ENCODE results near the gene PTPRJ. TPM values are rescaled to one million over a fixed set of nuclear protein-coding genes. Genes with fewer than 3 reads are reported as not detected.

The PTPRJ gene
- total RNA-seq, 1 donor from 2014 or later: 5.9 TPM

- Histone ChIP-seq H3K27me3 (no peaks in the 10 kb centered on the region), H3K27ac (no peak overlapping the region), H3K9me3 (no peaks in the 10 kb centered on the region), H3K36me3 (no peaks in the 10 kb centered on the region), H3K4me1 (peaks cover 2 to 3% of the 10 kb centered on the region in 2 donors), H3K4me3 (no peak overlapping the region)
- intact Hi-C loops (cut with DNase I): no loop called here
- no peak for TF ChIP-seq CTCF (IDR thresholded peaks at IDR 0.05)
- no peak for DNase-seq (ENCODE audit: low spot score in 2 of 2)
These were observed 51.2 kb downstream of the PTPRJ start for GRCh38 chr11:48031602-48032001.

DNA sequence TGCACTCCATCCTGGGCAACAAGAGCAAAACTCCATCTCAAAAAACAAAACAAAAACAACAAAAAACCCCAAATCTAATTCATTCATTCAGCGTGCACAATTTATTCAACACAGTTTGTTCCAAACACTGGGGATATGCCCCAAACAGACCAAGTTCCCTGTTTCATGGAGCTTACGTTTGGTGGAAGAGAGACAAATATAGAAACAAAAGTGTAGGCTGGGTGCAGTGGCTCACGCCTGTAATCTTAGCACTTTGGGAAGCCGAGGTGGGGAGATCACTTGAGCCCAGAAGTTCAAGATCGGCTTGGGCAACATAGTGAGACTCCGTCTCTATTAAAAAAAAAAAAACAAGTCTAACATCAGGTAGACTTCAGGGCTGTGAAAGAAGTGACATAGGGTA lies 52.4 kb downstream of the PTPRJ start:
- no peak for DNase-seq (ENCODE audit: low spot score in 2 of 2)
- peaks cover 2 to 3% of the 10 kb centered on the region in 2 donors for H3K4me1 ChIP-seq
- no peak overlapping the region for H3K27ac ChIP-seq
- intact Hi-C loops (cut with DNase I): no loop called here
- H3K36me3 ChIP-seq: no peaks in the 10 kb centered on the region
- no peaks in the 10 kb centered on the region for H3K9me3 ChIP-seq
- H3K4me3 ChIP-seq: no peak overlapping the region
- no peaks in the 10 kb centered on the region for H3K27me3 ChIP-seq
- no peak for TF ChIP-seq CTCF (IDR thresholded peaks at IDR 0.05)

DNA sequence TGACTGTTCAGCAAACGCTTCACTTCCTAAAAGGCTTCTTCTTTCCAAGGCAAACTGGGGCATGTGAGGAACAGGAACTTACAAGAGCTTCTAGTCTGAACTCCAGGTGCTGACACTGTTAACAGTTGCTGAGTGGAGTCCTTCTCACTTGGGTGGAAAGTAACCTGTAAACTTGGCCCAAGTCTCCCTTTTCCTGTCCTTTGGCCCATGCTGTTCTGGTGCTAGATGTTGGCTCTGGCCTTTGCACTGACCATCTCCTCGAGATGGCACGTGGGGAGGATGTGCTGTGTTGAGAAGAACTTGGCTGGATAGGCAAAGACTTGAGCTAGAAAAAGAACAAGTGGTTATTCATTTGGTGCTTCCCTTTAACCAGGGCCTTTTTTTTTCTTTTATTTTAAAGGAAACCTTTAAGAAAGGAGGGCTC lies 53.6 kb downstream of the PTPRJ start:
- no peak for TF ChIP-seq CTCF (IDR thresholded peaks at IDR 0.05)
- no peak for DNase-seq (ENCODE audit: low spot score in 2 of 2)
- Histone ChIP-seq H3K4me3 (no peak overlapping the region), H3K9me3 (no peaks in the 10 kb centered on the region), H3K27ac (no peak overlapping the region), H3K36me3 (no peaks in the 10 kb centered on the region), H3K27me3 (no peaks in the 10 kb centered on the region), H3K4me1 (peaks cover 2 to 3% of the 10 kb centered on the region in 2 donors)
- intact Hi-C loops (cut with DNase I): no loop called here

GRCh38 chr11:48034926-48035871 lies 54.8 kb downstream of the PTPRJ start:
- no peak for TF ChIP-seq CTCF (IDR thresholded peaks at IDR 0.05)
- H3K4me3 ChIP-seq: no peak overlapping the region
- DNase-seq (ENCODE audit: low spot score in 2 of 2): peak; percentile 60 to 81
- no peaks in the 10 kb centered on the region for H3K36me3 ChIP-seq
- H3K27ac ChIP-seq: peak overlapping the region in 1 of 2 donors; percentile 48
- no peaks in the 10 kb centered on the region for H3K27me3 ChIP-seq
- intact Hi-C loops (cut with DNase I): no loop called here
- H3K9me3 ChIP-seq: no peaks in the 10 kb centered on the region
- peaks cover 2 to 3% of the 10 kb centered on the region in 2 donors for H3K4me1 ChIP-seq

DNA sequence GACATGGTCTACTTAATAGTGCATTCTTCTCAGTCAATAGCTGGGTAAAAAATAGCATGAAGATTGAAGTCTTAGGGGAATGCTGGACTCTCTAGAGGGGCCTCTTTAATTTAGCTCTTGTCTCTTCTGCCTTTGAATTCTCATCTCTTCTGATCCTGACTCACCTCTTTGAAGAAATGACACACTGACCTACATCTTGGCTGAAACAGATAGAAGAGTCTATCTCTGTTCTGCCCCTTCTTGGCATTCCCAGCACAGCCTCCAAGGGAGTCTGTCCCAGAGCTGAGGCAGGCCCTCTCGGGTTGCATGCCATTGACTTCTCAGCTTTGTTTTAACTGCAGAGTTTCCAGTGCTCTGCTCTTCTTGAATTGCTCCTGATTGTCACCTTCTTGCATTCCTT lies 55.7 kb downstream of the PTPRJ start:
- no peak overlapping the region for H3K27ac ChIP-seq
- H3K27me3 ChIP-seq: no peaks in the 10 kb centered on the region
- H3K4me3 ChIP-seq: no peak overlapping the region
- no peaks in the 10 kb centered on the region for H3K36me3 ChIP-seq
- no peaks in the 10 kb centered on the region for H3K9me3 ChIP-seq
- peaks cover 2 to 3% of the 10 kb centered on the region in 2 donors for H3K4me1 ChIP-seq
- no peak for TF ChIP-seq CTCF (IDR thresholded peaks at IDR 0.05)
- intact Hi-C loops (cut with DNase I): no loop called here
- DNase-seq (ENCODE audit: low spot score in 2 of 2): no peak

All from ascending aorta (tissue), 2 donors.